Measurements from ENCODE around the gene PLAC8L1.

DNA sequence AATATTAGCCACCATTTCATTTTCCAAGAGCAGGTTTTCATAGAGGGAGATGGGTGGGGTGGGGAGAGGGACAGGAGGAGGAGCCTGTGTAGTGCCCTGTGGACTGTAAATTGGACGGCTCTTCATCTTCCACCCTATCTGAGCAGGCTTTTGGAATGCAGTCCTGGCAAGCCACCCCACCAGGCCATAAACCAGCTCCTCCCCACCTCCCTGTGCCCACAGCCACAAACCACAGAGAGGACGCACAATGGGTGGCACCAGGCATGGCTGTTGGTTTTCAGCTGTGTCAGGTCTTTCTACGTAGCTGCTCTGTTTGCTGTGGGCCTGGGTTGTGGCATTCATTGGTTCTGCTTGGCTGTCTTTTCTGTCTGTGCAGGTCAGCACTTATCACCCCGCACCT is 58.0 kb downstream of the PLAC8L1 start:
- no peak for TF ChIP-seq EZH2phosphoT487 (IDR thresholded peaks at IDR 0.05; ENCODE audit: borderline replicate concordance, low read length)
- TF ChIP-seq, protein P1, sequence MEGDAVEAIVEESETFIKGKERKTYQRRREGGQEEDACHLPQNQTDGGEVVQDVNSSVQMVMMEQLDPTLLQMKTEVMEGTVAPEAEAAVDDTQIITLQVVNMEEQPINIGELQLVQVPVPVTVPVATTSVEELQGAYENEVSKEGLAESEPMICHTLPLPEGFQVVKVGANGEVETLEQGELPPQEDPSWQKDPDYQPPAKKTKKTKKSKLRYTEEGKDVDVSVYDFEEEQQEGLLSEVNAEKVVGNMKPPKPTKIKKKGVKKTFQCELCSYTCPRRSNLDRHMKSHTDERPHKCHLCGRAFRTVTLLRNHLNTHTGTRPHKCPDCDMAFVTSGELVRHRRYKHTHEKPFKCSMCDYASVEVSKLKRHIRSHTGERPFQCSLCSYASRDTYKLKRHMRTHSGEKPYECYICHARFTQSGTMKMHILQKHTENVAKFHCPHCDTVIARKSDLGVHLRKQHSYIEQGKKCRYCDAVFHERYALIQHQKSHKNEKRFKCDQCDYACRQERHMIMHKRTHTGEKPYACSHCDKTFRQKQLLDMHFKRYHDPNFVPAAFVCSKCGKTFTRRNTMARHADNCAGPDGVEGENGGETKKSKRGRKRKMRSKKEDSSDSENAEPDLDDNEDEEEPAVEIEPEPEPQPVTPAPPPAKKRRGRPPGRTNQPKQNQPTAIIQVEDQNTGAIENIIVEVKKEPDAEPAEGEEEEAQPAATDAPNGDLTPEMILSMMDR (IDR thresholded peaks at IDR 0.05; ENCODE audit: low read depth, low read length, poor library complexity, severe bottlenecking): no peak

Measured in DOHH2 (cell line).